HG03045 (cell line): Measurements from ENCODE around the gene GMPS.
"Not testable (repeated sequence)": the region's sequence is repeated elsewhere in the genome, so short reads cannot be mapped to it uniquely, and the experiment has no call there.

Experiments
- ATAC-seq: cut with Tn5 transposase; IDR thresholded peaks from one replicate; pipeline ENCODE4 v1.9.1; 2021; ENCODE audit warnings: mild to moderate bottlenecking, moderate library complexity; ENCODE audit not compliant: unreplicated experiment

Gene GMPS

DNA sequence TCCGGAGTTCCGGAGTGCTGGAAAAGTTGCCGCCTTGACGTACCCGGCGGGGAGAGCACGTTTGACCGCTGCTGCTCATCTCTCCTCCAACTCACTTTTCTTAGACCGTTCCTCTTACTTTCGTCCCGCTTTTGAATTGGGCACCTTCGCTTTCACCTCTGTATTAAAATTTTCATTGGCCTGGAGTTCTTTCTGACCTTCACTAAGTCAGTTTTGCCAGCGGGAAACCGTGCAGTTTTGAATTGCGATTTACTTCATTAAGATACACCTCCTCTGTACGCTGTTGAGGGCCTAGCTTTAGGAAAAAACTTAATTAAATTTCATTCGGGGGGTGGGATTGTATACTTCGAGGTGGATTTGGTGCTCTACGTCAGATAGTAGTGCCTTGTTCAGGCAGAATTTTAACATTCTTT lies 1.3 kb downstream of the GMPS start:
- peak; percentile 5 for ATAC-seq

DNA sequence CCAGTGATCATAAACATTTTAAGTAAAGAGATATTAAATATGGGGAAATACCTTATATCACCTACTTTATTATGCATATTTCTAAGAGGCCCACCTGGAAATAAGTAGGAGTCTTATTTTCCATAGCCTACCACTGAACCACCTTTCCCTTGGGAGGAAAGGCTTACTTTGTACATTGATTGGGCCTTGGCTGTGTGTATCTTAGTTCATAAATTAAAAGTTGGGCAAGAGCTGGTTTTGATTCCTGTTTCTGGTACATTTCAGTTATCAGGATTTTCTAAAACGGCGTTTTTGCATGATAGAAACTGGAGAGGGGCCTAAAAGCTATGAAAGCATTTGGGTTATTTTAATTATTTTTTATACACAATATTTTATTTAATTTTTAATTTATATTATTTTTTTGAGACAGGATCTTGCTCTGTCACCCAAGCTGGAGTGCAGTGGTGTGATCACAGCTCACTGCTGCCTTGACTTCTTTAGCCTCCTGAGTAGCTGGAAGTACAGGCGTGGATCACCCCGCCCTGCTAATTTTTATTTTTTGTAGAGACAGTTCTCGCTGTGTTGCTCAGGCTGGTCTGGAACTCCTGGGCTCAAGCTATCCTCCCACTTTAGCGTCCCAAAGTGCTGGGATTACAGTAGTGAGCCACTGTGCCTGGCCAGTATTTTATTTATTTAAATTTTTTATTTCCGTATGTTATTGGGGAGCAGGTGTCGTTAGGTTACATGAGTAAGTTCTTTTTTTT lies 2.6 kb downstream of the GMPS start:
- ATAC-seq: no peak

DNA sequence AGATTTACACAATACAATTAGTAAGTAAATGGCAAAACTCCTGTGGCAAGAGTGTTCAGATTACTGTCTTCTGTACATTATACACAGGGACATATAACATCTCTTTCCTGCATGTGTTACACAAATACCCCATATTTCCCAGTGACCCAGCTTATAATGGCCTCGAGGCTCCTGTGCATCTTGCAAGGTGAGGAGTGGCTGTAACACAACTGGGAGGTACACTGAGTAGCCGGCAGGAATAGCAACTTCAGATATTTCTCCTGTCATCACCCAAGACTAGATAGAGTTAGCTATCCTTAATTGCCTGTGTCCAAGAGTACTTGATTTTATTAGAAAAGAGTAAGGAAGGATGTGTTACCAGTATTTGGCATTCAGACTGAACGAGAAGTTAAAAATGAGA lies 5.6 kb downstream of the GMPS start:
- no peak for ATAC-seq

DNA sequence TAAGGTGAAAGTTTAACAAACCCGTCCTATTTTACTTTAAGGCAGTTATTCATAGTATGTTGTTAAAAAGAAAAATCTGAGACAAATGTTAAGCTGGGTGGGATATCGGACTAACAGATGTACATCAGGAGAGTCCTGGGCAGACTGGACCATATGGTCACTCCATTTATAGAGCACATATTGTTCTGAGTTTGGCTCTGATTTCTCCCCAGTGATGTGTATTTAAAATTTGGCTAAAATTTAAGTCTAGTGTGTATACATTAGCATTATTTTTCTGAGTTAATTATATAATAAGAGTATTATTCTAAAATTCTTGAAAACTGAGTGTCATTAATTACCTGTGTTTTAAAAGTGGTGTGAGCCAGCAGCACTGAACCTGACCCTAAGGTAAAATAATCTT lies 6.1 kb downstream of the GMPS start:
- no peak for ATAC-seq

DNA sequence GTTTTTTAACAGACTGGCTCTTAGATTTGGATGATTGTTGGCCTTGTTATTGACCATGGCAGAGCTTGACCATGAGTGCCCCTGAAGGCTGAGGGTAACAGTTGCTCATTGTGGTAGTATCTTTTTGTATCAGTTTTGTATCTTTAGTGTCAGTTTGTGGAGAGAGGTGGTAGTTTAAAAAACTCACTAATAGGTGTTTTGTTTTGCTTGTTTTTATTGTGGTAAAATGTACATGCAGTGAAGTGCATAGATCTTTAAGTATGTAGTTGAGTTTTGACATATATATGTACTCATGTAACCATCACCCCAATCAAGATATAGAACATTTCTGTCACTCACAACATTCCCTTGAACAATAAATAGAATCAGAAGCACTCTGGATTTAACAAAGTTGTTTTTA lies 9.8 kb downstream of the GMPS start:
- ATAC-seq: no peak

DNA sequence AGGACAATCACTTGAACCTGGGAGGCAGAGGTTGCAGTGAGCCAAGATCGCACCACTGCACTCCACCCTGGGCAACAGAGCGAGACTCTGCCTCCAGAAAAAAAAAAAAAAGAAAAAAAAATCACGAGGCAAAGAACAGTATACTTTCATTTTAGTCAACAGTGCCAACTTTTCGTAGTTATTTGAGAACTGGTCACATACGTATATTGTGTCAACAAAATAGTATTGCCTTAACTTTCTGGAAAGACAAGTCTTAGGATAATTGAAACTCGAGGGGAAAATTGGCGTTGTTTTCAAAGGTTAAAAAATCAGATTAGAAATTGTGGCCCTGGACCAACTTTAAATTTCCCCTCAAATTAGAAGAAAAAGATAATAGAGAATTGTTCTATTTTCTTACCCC lies 13.8 kb downstream of the GMPS start:
- no peak for ATAC-seq

DNA sequence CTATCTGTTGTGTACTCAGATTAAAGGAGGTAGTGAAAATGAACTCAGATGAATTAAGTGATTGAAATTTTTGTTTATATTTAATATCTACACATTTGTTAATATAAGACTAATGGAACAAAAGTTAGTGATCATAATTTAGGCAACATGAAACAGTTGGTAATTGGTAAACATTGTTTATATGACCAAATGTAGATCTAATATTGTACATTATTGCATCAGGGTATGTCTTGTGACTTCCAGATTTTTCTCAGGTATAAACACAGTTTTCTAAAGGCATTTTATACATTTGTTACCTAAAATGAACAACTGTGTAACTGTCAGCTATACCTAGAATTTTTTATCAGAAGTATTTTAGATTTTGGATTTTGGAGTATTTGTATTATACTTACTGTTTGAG lies 14.8 kb downstream of the GMPS start:
- ATAC-seq: no peak

- ATAC-seq: not testable (repeated sequence)
These were observed 15.9 kb downstream of the GMPS start for GRCh38 chr3:155886348-155886747.

GRCh38 chr3:155886915-155887314 lies 16.5 kb downstream of the GMPS start:
- no peak for ATAC-seq

DNA sequence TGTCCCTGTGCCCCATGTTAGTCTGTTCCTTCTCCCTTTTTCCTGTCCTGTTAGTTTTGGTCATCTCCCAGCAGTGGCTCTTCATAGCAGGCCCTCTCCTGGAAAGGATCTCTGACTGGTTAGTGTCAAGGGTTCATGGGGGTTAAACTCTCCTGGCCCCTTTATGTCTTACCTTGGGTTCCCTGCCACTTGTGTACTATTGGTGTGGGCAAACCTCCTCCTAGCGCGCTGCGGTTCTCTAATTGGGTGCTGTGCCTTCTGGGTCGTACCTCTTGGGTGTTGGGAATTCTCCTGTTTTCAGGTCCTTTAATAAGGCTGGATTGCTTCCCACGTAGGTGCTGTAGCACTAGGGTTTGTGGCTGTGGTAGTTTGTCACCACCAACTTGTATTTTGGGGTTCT lies 18.8 kb downstream of the GMPS start:
- no peak for ATAC-seq

DNA sequence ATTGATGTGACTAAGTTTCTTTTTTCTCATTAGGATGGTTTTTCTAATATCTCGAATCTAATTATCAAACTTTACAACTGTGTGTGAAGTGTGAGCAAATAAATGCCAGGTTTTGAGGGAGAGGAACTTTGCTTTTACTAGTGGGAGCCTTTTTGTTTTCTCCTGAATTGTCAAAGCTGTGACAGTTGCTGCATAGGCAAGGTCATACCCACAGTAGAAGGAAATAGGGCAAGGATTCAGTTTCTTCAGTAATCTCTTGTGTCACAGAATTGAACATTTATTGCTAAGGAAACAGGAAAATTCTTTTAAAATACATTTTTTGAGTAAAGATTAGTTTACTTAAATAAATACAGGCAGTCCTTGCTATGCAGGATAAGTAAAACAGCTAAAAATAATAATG lies 19.5 kb downstream of the GMPS start:
- ATAC-seq: no peak

GRCh38 chr3:155890671-155891190 lies 20.3 kb downstream of the GMPS start:
- ATAC-seq: peak; percentile 58

DNA sequence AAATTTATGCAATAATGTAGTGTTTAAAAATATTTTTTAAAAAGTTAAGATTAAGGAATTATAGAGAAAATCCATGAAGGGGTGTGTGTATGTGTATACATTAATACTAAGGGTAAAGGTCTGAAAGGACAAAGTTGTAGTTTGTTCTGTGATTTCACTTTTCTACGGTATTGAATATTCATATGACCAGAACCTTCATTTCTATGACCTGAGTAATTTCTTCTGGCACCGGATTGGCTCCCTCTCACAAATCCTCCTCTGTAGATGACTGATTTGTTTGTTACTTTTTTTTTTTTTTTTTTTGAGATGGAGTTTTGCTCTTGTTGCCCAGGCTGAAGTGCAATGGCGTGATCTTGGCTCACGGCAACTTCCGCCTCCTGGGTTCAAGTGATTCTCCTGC lies 20.9 kb downstream of the GMPS start:
- no peak for ATAC-seq

- no peak for ATAC-seq
These were observed 25.0 kb downstream of the GMPS start for GRCh38 chr3:155895379-155895900.

DNA sequence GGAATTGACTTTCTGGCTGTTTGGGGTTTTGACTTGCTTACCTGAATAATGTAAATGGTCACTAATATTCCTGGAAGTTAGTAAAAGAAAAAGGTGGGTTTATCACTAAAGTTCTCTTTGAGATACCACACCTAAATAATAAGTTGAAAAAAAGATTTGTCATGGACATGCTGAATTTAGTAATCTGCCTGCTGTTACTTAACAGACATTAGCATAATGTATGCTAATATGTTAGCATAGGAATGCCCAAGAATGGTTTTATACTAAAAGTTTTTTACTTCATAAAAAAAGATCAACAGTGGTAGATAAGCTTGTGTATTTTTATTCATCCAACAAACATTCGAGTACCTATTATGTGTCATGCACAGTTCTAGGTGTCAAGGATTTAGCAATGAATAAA lies 36.5 kb downstream of the GMPS start:
- ATAC-seq: no peak

- ATAC-seq: no peak
These were observed 37.6 kb downstream of the GMPS start for GRCh38 chr3:155908086-155908485.

- ATAC-seq: no peak
These were observed 38.2 kb downstream of the GMPS start for GRCh38 chr3:155908605-155909004.

DNA sequence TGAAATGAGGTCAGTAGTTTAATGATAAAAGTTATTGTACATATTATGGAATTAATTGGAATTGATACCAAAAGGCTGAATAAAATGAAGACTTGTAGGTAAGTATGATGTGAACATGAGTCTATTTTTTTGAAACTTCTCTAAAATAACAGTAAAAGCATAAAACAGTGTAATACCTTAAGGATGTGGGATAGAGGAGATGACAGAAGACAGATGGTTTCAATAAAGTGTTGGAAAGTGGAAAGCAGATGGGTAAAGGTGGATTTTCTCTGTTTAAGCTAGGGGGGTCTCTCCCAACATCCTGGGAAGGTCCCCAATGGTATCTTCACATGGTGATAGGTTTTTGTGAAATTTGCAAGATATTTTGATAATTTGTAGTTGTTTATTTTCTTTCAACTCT lies 41.6 kb downstream of the GMPS start:
- no peak for ATAC-seq

- ATAC-seq: no peak
These were observed 42.2 kb downstream of the GMPS start for GRCh38 chr3:155912579-155913190.

DNA sequence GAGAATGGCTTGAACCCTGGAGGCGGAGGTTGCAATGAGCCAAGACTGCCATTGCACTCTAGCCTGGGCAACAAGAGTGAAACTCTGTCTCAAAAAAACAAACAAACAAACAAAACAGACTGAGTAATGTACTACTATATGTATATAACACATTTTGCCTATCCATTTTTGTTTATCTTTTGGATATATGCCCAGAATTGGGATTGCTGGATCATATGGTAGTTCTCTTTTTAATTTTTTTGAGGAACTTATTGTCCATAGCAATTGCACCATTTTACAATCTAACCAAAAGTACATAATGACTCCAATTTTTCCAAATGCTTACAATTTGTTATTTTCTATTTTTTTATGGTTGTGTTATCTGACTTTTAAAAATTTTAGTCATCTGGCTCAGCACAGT lies 47.3 kb downstream of the GMPS start:
- no peak for ATAC-seq

DNA sequence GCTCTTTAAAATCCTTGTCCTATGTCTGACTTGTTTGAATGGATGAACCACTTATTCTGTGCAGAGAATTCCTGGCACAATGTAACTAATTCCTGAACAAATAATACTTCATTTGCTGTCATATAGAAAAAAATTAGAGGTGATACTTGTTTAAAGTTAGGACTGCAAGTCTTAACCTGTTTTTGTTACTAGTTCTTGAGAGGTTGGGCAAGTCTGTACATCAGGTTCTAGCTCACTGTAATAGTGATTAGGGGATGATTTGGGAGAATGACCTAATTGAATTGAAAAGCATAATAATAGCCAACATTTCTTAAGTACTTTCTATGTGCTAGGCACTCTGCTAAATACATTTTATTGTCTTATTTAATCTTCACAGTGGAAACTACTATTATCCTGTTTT lies 49.3 kb downstream of the GMPS start:
- ATAC-seq: no peak

GRCh38 chr3:155921486-155921885 lies 51.0 kb downstream of the GMPS start:
- ATAC-seq: no peak
